Measurements from ENCODE around the gene DUSP18.

DUSP18 gene

DNA sequence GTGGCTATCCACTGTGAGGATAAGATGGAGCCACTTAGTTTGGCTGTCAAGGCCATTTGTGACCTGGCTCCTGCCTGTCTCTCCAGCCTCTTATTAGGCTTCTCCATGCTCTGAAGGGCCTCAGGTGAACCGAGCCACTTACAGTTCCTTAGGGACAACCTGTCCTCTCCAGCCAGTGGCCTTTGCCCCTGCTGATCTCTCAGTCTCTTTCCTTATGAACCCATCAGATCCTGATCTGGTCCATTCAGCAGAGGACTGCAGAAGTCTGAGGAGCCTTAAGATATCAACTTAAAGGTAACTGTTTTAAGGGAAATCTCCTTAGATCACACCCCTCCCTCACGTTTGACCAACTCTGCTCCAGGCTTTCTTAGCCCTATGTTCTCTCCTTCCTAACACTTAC, 2.4 kb downstream of the DUSP18 start:
- Histone ChIP-seq H3K27me3 (ENCODE audit: insufficient read depth, poor library complexity, severe bottlenecking) (peaks cover 3% of the 10 kb centered on the region), H3K27ac (replicated peaks) (no peak overlapping the region), H3K4me3 (replicated peaks; ENCODE audit: insufficient read depth, low read length) (no peak overlapping the region)
- DNase-seq (ENCODE audit: low read depth in 1 of 2, low spot score in 1 of 2), result no peak
- TF ChIP-seq, protein P1, sequence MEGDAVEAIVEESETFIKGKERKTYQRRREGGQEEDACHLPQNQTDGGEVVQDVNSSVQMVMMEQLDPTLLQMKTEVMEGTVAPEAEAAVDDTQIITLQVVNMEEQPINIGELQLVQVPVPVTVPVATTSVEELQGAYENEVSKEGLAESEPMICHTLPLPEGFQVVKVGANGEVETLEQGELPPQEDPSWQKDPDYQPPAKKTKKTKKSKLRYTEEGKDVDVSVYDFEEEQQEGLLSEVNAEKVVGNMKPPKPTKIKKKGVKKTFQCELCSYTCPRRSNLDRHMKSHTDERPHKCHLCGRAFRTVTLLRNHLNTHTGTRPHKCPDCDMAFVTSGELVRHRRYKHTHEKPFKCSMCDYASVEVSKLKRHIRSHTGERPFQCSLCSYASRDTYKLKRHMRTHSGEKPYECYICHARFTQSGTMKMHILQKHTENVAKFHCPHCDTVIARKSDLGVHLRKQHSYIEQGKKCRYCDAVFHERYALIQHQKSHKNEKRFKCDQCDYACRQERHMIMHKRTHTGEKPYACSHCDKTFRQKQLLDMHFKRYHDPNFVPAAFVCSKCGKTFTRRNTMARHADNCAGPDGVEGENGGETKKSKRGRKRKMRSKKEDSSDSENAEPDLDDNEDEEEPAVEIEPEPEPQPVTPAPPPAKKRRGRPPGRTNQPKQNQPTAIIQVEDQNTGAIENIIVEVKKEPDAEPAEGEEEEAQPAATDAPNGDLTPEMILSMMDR (IDR thresholded peaks at IDR 0.05; ENCODE audit: insufficient read depth, low read length), result no peak
- TF ChIP-seq GABPA (IDR thresholded peaks at IDR 0.05; ENCODE audit: low read depth), result no peak
- TF ChIP-seq, protein P2, sequence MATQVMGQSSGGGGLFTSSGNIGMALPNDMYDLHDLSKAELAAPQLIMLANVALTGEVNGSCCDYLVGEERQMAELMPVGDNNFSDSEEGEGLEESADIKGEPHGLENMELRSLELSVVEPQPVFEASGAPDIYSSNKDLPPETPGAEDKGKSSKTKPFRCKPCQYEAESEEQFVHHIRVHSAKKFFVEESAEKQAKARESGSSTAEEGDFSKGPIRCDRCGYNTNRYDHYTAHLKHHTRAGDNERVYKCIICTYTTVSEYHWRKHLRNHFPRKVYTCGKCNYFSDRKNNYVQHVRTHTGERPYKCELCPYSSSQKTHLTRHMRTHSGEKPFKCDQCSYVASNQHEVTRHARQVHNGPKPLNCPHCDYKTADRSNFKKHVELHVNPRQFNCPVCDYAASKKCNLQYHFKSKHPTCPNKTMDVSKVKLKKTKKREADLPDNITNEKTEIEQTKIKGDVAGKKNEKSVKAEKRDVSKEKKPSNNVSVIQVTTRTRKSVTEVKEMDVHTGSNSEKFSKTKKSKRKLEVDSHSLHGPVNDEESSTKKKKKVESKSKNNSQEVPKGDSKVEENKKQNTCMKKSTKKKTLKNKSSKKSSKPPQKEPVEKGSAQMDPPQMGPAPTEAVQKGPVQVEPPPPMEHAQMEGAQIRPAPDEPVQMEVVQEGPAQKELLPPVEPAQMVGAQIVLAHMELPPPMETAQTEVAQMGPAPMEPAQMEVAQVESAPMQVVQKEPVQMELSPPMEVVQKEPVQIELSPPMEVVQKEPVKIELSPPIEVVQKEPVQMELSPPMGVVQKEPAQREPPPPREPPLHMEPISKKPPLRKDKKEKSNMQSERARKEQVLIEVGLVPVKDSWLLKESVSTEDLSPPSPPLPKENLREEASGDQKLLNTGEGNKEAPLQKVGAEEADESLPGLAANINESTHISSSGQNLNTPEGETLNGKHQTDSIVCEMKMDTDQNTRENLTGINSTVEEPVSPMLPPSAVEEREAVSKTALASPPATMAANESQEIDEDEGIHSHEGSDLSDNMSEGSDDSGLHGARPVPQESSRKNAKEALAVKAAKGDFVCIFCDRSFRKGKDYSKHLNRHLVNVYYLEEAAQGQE (IDR thresholded peaks at IDR 0.05; ENCODE audit: insufficient replicate concordance, low read depth), result no peak
- no peak for TF ChIP-seq SPI1 (IDR thresholded peaks at IDR 0.05; ENCODE audit: borderline replicate concordance, low read depth)
- TF ChIP-seq POLR2AphosphoS5 (IDR thresholded peaks at IDR 0.05; ENCODE audit: low read depth), result no peak

DNA sequence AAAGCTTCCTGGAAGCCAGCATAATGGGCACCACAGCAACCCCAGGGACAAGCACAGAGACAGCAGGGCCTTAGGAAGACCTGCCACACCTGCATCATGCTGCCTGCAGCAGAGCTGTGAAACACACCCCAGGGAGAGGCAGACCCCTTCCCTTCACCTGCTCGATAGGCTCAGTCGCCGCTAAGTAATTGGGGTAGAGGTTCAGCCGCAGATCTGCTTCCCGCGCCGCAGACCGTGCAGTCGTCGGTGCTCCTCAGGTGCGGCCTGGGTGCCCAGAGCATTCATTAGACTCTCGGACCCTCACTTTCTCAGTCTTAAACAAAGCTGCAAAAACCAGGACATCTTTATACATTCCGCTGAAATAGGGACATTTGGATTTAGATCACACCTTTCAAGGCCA, 2.9 kb downstream of the DUSP18 start:
- H3K27ac ChIP-seq (replicated peaks), result no peak overlapping the region
- no peak for DNase-seq (ENCODE audit: low read depth in 1 of 2, low spot score in 1 of 2)
- TF ChIP-seq, protein P1 (IDR thresholded peaks at IDR 0.05; ENCODE audit: insufficient read depth, low read length), result no peak
- TF ChIP-seq GABPA (IDR thresholded peaks at IDR 0.05; ENCODE audit: low read depth) (no peak), SPI1 (IDR thresholded peaks at IDR 0.05; ENCODE audit: borderline replicate concordance, low read depth) (no peak), POLR2AphosphoS5 (IDR thresholded peaks at IDR 0.05; ENCODE audit: low read depth) (no peak)
- TF ChIP-seq, protein P2 (IDR thresholded peaks at IDR 0.05; ENCODE audit: insufficient replicate concordance, low read depth), result no peak
- H3K27me3 ChIP-seq (ENCODE audit: insufficient read depth, poor library complexity, severe bottlenecking), result peaks cover 3% of the 10 kb centered on the region
- H3K4me3 ChIP-seq (replicated peaks; ENCODE audit: insufficient read depth, low read length), result no peak overlapping the region

DNA sequence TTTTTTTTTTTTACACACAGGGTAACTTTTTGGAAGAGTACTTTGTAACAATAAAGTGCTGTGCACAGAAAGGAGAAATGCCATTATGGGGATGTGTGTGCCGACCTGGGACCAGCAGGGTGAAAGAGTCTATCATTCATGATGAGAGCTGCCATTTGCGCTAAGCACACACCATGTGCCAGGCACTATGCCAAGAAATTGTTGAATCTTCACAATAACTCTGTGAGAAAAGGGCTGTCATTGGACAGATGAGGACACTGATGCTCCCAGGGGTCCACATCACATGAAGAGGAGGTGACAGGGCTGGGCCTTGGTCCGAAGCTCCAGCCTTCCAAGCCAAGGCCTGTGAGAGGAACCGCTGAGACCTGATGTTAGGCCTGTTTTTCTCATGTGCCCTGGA, 5.6 kb downstream of the DUSP18 start:
- DNase-seq (ENCODE audit: low read depth in 1 of 2, low spot score in 1 of 2), result no peak
- H3K27me3 ChIP-seq (ENCODE audit: insufficient read depth, poor library complexity, severe bottlenecking), result no peaks in the 10 kb centered on the region
- TF ChIP-seq, protein P1 (IDR thresholded peaks at IDR 0.05; ENCODE audit: insufficient read depth, low read length), result no peak
- TF ChIP-seq, protein P2 (IDR thresholded peaks at IDR 0.05; ENCODE audit: insufficient replicate concordance, low read depth), result no peak
- TF ChIP-seq POLR2AphosphoS5 (IDR thresholded peaks at IDR 0.05; ENCODE audit: low read depth), result no peak
- TF ChIP-seq GABPA (IDR thresholded peaks at IDR 0.05; ENCODE audit: low read depth), result no peak
- TF ChIP-seq SPI1 (IDR thresholded peaks at IDR 0.05; ENCODE audit: borderline replicate concordance, low read depth), result no peak
- H3K27ac ChIP-seq (replicated peaks), result no peak overlapping the region
- no peak overlapping the region for H3K4me3 ChIP-seq (replicated peaks; ENCODE audit: insufficient read depth, low read length)
